ENCODE measurements around the gene ADIRF. TPM values are rescaled to one million over a fixed set of nuclear protein-coding genes. Genes with fewer than 3 reads are reported as not detected.

Gene ADIRF
- total RNA-seq, 1 experiment from 2014 or later = 0.70 TPM

DNA sequence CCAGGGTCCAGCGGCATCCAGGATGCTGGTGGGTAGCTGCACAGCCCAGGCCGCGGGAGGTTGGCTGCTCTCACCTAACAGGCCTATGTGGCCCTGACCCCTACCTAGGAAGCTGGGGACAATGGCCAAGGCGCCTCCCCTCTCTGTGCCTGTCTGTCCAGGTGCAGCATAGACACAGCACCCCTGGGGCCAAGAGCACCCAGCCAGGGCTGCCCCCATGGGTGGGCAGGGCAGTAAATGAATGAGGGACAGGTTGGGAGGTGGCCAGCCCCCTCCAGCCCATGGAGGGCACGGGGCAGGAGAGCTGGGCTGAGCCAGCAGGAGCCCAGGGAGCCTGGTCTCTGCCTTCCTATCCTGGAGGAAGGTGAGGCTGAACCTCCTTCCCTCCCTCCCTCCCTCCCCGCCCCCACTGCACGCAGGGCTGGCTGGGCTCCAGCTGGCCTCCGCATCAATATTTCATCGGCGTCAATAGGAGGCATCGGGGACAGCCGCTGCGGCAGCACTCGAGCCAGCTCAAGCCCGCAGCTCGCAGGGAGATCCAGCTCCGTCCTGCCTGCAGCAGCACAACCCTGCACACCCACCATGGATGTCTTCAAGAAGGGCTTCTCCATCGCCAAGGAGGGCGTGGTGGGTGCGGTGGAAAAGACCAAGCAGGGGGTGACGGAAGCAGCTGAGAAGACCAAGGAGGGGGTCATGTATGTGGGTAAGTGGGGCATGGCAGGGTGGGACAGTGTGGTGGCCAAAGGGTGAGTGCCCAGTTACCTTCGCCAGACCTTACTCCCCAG lies 10.0 kb upstream of the ADIRF start, which contains the start of gene SNCG (continued):
- TF ChIP-seq, protein P1, sequence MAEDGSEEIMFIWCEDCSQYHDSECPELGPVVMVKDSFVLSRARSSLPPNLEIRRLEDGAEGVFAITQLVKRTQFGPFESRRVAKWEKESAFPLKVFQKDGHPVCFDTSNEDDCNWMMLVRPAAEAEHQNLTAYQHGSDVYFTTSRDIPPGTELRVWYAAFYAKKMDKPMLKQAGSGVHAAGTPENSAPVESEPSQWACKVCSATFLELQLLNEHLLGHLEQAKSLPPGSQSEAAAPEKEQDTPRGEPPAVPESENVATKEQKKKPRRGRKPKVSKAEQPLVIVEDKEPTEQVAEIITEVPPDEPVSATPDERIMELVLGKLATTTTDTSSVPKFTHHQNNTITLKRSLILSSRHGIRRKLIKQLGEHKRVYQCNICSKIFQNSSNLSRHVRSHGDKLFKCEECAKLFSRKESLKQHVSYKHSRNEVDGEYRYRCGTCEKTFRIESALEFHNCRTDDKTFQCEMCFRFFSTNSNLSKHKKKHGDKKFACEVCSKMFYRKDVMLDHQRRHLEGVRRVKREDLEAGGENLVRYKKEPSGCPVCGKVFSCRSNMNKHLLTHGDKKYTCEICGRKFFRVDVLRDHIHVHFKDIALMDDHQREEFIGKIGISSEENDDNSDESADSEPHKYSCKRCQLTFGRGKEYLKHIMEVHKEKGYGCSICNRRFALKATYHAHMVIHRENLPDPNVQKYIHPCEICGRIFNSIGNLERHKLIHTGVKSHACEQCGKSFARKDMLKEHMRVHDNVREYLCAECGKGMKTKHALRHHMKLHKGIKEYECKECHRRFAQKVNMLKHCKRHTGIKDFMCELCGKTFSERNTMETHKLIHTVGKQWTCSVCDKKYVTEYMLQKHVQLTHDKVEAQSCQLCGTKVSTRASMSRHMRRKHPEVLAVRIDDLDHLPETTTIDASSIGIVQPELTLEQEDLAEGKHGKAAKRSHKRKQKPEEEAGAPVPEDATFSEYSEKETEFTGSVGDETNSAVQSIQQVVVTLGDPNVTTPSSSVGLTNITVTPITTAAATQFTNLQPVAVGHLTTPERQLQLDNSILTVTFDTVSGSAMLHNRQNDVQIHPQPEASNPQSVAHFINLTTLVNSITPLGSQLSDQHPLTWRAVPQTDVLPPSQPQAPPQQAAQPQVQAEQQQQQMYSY (CRISPR knock-in tag; IDR thresholded peaks at IDR 0.05) = no peak
- TF ChIP-seq, protein P2, sequence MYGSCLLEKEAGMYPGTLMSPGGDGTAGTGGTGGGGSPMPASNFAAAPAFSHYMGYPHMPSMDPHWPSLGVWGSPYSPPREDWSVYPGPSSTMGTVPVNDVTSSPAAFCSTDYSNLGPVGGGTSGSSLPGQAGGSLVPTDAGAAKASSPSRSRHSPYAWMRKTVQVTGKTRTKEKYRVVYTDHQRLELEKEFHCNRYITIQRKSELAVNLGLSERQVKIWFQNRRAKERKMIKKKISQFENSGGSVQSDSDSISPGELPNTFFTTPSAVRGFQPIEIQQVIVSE (CRISPR knock-in tag; IDR thresholded peaks at IDR 0.05; ENCODE audit: borderline replicate concordance) = no peak
- TF ChIP-seq ELF4 (CRISPR knock-in tag; IDR thresholded peaks at IDR 0.05; ENCODE audit: low read depth) = no peak
- TF ChIP-seq, protein P3, sequence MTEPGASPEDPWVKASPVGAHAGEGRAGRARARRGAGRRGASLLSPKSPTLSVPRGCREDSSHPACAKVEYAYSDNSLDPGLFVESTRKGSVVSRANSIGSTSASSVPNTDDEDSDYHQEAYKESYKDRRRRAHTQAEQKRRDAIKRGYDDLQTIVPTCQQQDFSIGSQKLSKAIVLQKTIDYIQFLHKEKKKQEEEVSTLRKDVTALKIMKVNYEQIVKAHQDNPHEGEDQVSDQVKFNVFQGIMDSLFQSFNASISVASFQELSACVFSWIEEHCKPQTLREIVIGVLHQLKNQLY (CRISPR knock-in tag; IDR thresholded peaks at IDR 0.05) = no peak
- TF ChIP-seq, protein P4, sequence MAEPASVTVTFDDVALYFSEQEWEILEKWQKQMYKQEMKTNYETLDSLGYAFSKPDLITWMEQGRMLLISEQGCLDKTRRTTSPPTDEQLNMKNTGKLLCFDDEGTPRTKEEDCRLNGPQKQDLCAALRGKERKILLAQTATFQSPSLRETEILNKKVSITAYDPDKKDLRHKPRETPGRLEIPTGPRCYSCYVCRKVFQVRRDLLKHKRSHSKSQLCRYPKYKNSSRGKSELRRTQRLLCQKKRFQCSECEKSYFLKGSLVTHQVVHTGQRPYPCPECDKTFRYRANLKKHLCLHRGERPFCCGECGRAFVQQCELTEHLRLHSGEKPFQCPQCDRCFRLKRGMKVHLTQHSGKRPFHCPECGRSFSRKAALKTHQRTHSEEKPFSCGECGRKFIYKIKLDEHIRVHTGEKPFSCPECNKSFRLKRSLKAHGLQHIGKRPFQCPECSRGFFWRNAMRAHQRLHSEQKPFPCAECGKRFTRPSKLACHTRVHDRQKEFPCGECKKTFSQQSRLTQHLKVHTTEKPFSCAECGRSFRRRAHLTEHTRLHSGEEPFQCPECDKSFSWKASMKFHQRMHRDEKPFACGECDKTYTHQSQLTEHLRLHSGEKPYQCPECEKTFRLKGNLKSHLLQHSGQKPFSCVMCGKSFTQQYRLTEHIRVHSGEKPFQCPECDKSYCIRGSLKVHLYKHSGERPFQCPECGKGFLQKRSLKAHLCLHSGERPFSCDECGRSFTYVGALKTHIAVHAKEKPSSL (CRISPR knock-in tag; conservative IDR thresholded peaks at IDR 0.05) = no peak

DNA sequence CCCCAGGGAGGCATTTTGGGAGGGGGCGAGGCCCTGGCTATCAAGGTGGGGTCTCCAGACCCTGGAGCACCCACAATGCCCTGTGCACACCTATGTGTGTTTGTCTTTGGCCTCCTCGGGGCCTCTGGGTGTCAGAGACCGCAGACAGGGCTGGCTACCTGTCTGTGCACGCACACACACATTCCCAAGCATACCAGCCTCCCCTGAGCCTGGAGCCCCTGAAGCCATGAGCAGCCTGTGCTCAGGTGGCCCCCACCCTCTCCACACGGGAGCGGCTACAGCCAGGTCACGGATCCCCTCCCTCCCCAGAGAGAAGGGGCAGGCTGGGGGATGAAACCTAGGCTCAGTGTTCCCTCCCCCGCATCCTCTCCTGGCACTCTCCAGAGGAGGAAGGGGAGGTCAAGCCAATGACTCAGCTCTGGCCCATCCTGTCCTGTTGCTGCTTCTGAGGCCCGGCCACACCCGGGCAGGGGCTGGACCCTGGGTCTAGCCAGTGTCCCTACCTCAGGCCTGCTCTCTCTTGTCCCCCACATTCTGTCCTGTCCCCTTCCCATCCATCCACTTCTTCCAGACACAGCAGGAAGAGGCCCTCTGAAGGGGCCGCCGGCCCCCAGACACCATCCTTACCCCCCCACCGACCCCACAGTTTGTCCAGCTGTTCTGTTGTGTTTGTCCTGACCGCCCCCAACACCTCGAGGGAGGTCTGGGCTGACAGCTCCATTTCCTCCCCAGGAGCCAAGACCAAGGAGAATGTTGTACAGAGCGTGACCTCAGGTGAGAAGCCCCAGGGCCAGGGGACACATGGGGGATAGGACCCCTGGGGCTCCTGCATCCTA lies 9.2 kb upstream of the ADIRF start:
- ChIA-PET POLR2A (no interaction called here), CTCF (interaction anchor here (0.6 to 13.7 kb wide), 6 partner anchors 7 to 275 kb away, joined by 3 to 462 read pairs (median 9); partner anchors contain the start of gene ADIRF)
- DNase-seq (ENCODE audit: low spot score) = no peak
- no peak for ATAC-seq
- peaks cover 1% of the 10 kb centered on the region for H3K36me3 Mint-ChIP-seq
- TF ChIP-seq, protein P5, sequence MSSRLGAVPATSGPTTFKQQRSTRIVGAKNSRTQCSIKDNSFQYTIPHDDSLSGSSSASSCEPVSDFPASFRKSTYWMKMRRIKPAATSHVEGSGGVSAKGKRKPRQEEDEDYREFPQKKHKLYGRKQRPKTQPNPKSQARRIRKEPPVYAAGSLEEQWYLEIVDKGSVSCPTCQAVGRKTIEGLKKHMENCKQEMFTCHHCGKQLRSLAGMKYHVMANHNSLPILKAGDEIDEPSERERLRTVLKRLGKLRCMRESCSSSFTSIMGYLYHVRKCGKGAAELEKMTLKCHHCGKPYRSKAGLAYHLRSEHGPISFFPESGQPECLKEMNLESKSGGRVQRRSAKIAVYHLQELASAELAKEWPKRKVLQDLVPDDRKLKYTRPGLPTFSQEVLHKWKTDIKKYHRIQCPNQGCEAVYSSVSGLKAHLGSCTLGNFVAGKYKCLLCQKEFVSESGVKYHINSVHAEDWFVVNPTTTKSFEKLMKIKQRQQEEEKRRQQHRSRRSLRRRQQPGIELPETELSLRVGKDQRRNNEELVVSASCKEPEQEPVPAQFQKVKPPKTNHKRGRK (CRISPR knock-in tag; IDR thresholded peaks at IDR 0.05; ENCODE audit: borderline replicate concordance) = no peak
- TF ChIP-seq NR3C1 (CRISPR knock-in tag; conservative IDR thresholded peaks at IDR 0.05; ENCODE audit: low read depth) (no peak), JUN (CRISPR knock-in tag; IDR thresholded peaks at IDR 0.05) (no peak), FOXK1 (CRISPR knock-in tag; IDR thresholded peaks at IDR 0.05) (no peak), RORB (CRISPR knock-in tag; IDR thresholded peaks at IDR 0.05) (no peak), ZNF219 (CRISPR knock-in tag; IDR thresholded peaks at IDR 0.05; ENCODE audit: borderline replicate concordance) (no peak)
- TF ChIP-seq, protein P6, sequence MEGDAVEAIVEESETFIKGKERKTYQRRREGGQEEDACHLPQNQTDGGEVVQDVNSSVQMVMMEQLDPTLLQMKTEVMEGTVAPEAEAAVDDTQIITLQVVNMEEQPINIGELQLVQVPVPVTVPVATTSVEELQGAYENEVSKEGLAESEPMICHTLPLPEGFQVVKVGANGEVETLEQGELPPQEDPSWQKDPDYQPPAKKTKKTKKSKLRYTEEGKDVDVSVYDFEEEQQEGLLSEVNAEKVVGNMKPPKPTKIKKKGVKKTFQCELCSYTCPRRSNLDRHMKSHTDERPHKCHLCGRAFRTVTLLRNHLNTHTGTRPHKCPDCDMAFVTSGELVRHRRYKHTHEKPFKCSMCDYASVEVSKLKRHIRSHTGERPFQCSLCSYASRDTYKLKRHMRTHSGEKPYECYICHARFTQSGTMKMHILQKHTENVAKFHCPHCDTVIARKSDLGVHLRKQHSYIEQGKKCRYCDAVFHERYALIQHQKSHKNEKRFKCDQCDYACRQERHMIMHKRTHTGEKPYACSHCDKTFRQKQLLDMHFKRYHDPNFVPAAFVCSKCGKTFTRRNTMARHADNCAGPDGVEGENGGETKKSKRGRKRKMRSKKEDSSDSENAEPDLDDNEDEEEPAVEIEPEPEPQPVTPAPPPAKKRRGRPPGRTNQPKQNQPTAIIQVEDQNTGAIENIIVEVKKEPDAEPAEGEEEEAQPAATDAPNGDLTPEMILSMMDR (IDR thresholded peaks at IDR 0.05) = no peak
- TF ChIP-seq, protein P7, sequence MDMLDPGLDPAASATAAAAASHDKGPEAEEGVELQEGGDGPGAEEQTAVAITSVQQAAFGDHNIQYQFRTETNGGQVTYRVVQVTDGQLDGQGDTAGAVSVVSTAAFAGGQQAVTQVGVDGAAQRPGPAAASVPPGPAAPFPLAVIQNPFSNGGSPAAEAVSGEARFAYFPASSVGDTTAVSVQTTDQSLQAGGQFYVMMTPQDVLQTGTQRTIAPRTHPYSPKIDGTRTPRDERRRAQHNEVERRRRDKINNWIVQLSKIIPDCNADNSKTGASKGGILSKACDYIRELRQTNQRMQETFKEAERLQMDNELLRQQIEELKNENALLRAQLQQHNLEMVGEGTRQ (CRISPR knock-in tag; IDR thresholded peaks at IDR 0.05) = no peak
- no peak overlapping the region for H3K27ac Mint-ChIP-seq
- H3K9me3 Mint-ChIP-seq = peaks cover 2% of the 10 kb centered on the region; the same call in 1 of the 2 replicates
- no peak overlapping the region for H3K4me3 Mint-ChIP-seq
- no peaks in the 10 kb centered on the region for H3K27me3 Mint-ChIP-seq (ENCODE audit: low read depth)
- H3K4me1 Mint-ChIP-seq = peaks cover 52% of the 10 kb centered on the region

Measured in WTC11 (cell line).